HG03196 (cell line): Measurements from ENCODE around the gene MGAT3.
"Not testable (repeated sequence)": the region's sequence is repeated elsewhere in the genome, so short reads cannot be mapped to it uniquely, and the experiment has no call there.

Experiments
- ATAC-seq: cut with Tn5 transposase; IDR thresholded peaks from one replicate; pipeline ENCODE4 v1.9.1; 2021; ENCODE audit not compliant: unreplicated experiment

MGAT3 gene

GRCh38 chr22:39489094-39490068 lies 32.6 kb downstream of the MGAT3 start:
- no peak for ATAC-seq

- ATAC-seq, result no peak
Observed at GRCh38 chr22:39490135-39490798, 33.5 kb downstream of the MGAT3 start.

- no peak for ATAC-seq
Observed at GRCh38 chr22:39490966-39491680, 34.3 kb downstream of the MGAT3 start.

DNA sequence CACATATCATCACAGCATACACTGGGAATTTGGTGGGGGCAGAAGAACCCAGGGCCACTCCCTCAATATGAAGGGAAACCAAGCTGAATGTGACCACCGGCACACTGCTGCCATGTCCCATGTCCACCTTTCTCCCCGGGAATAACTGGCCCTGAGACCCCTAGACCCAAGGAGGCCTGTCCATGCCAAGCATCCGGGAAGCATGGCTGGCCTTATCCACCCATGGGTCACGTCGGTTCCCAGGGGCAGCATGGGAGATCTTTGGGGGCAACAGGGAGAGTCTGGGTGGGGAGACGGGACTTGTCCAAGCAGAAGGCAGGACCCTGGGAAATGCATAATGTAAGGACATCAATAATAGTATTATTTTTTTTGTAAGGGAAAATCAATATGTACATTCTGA lies 34.9 kb downstream of the MGAT3 start:
- no peak for ATAC-seq

DNA sequence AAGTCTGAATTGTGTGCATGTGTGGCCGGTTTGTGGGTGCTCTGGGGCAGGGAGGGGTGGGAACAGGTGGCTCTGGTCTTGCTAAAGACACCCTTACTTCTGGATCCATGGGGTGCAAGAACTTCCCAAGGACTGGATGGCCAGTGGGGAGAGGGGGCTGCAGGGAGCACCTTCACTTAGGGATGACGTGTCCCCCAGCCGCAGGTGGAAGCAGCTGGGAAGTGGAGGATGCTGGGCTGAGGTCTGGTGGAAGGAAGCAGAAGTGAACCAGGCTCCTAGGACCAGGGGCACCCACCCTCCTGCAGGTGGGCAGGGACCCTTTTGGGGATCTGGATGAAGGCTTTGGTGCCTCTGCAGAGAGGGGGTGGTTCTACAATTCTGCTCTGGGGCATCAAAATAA lies 35.4 kb downstream of the MGAT3 start:
- ATAC-seq, result no peak

- ATAC-seq, result no peak
Observed at GRCh38 chr22:39493759-39494158, 36.9 kb downstream of the MGAT3 start.

- no peak for ATAC-seq
Observed at GRCh38 chr22:39494471-39495120, 37.8 kb downstream of the MGAT3 start.

DNA sequence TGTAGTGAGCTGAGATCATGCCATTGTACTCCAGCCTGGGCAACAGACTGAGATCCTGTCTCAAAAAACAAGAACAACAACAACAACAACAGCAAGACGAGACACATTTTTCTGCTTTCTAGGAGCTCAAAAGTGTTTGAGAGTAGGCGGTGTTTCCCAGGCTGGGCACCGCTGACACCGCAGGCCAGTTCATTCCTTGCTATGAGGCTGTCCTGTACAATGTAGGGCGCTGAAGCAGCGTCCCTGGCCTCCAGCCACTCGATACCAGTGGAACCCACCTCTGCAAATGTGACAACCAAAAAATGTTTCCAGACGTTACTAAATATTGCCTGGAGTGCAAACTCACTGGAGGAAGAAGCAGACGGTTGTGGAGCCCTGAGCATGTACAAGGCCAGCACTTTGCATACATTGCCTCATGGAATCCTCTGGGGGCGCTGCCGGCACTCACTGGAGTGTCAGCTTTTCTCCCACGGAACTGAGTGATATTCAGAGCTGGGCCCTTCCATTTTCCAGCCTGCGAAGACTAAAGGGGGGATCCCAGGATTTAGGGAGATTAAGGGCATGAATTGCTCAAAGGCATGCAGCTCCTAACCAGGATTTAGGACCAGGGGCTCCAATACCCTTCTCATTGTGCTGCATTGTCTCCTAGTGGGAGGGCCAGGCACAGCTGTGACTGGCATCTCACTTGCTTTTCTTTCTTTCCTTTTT lies 39.5 kb downstream of the MGAT3 start:
- ATAC-seq, result no peak

- ATAC-seq, result no peak
Observed at GRCh38 chr22:39497429-39497828, 40.6 kb downstream of the MGAT3 start.

DNA sequence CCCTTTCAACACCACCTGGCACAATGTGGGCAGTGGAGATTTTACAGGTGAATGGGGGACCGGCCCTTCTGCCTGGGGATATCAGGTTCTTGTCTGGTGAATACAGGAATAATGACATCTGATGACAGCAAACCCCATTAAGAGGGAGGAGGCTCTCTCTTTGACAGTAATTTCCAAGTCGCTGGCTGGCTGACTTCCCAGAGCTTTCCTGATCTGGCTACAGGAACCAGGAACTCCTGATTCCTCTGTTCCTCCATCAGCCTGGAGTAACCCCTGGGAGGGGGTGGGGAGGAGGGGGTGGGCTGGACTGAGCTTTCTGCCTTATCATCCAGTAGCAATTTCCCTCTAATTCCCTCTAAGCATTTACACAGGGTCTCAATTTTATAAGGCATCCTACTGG lies 41.6 kb downstream of the MGAT3 start:
- ATAC-seq, result no peak

DNA sequence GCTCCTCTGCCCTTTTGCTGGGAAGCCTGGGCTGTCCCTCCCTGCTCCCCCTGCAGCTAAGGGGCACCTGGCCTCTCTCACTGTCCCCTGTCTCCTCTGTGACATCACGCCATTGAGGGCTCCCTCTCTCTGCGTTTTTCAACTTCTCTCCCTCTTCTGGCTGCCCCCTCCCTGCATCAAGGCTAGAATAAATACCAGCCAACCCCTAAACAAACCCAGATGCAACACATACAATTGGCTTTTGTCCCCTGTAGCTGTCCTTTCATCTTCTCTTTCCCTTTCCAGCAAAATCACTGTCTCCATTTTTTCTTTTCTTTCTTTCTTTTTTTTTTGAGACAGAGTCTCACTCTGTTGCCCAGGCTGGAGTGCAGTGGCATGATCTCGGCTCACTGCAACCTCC lies 42.0 kb downstream of the MGAT3 start:
- ATAC-seq, result no peak

DNA sequence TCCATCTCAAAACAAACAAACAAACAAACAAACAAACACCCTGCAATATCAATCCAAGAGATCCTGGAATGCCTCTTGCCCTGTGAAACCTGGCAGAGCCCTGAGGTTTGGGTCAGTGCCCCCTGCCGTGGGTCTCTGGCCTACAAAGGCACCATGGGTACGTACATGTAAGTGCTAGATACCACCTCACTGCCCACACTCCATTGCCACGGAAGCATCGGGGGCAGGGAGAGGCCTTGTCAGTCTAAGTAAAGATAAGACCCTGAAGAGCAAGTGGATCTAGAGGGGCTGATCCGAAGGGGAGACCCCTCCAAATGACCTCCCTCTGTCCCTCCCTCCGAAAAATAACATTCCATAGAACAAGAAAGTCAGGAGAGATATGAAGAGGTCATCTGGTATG lies 43.3 kb downstream of the MGAT3 start:
- ATAC-seq, result no peak

- no peak for ATAC-seq
Observed at GRCh38 chr22:39501644-39502108, 44.9 kb downstream of the MGAT3 start.

DNA sequence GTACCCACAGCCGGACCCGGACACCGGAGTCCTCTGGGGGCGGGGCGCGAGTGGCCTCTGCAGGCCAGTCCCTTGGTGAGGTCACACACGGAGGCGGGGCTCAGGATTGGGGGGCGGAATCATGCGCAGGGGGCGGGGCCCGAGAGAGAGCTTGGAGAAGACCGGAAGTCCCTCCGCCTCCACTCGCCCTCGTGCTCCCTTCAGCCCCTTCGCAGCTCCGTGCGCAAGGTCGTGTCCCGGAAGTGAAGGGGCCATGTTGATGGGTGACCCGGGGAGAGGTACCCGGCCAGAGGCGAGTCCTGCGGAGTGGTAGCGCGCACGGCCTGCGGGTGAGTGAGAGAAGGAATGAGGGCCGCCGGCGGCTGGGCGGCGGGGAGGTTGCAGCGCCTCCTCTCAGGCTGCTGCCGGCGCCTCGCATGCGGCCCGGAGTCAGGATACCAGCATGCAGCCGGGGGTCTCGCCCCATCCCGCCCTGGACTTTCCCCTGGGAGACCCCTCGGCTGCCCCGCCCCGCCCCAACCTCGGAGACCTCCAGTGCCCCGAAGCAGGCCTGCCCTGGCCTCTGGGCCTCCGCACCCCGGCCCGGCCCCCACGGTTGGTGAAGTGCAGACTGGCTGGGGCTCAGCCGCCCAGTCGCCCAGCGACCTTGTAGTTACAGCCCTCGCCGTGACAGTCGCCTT lies 45.4 kb downstream of the MGAT3 start, which contains the start of gene MIEF1:
TSS of gene MIEF1 (plus strand) at position 182 of the 680 bp plus-strand sequence. CDS start 9,005 bp downstream, outside the sequence.
- ATAC-seq, result peak; percentile 80

GRCh38 chr22:39502789-39503409 lies 46.1 kb downstream of the MGAT3 start:
- ATAC-seq, result no peak

GRCh38 chr22:39503630-39504029 lies 46.8 kb downstream of the MGAT3 start:
- no peak for ATAC-seq

DNA sequence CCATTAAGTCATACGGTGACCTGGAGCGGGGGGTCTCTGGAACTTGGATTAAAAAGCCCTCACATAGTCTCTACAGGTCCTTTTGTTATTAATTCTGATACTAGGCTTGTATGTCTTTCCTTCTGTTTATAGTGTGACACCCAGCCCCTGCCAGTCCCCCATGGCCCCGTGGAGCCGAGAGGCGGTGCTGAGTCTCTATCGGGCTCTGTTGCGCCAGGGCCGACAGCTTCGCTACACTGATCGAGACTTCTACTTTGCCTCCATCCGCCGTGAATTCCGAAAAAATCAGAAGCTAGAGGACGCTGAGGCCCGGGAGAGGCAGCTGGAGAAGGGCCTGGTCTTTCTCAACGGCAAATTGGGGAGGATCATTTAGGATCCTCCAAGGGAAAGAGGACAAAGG lies 47.3 kb downstream of the MGAT3 start:
- no peak for ATAC-seq

GRCh38 chr22:39507021-39507420 lies 50.2 kb downstream of the MGAT3 start:
- not testable (repeated sequence) for ATAC-seq

DNA sequence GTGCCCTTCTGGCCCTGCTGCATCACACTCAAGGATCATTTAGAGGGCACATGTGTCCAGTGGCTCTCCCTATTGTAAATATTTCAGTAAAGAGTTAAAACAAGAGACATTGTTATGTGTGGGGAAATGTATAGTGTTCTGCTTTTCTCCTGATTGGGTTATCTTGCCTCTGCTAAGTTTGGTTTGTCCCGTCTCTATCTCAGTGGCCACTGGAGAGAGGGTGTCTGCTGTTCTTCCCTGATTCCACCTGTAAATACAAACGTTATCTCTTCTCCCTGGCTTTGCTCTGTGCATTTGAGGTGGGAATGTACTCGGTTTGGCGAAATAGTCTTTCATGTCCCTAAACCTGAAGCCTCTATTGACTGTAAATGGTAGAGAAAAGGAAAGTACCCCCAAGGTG lies 51.6 kb downstream of the MGAT3 start:
- ATAC-seq, result no peak
